HG03460 (cell line): ENCODE results near the gene ATP1A2.
"Not testable (repeated sequence)": the region's sequence is repeated elsewhere in the genome, so short reads cannot be mapped to it uniquely, and the experiment has no call there.

Source experiments
- ATAC-seq: cut with Tn5 transposase; IDR thresholded peaks from one replicate; pipeline ENCODE4 v1.9.1; 2021; ENCODE audit not compliant: unreplicated experiment

The ATP1A2 gene

GRCh38 chr1:160122978-160123495 is 7.5 kb downstream of the ATP1A2 start:
- no peak for ATAC-seq

GRCh38 chr1:160123726-160124125 is 8.2 kb downstream of the ATP1A2 start:
- no peak for ATAC-seq

- no peak for ATAC-seq
These were observed 9.3 kb downstream of the ATP1A2 start for GRCh38 chr1:160124705-160125478.

DNA sequence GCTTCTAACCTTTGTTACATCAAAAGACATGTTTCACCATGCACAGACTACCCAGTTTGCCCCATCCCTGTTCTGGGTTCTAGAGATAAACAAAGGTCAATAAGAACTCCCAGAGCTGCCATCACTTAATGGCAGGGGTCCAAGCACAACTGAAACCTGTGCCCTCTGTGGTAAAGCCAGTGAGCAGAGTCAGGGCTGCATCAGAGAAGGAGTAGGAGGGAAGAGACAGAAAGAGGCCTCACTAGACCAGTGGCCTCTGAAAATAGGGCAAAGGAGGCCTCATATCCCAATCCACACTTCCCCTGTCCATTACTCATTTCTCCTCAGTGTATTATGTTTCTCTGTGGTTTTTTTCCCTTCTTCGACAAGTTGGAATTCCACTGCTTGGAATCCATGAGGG is 10.2 kb downstream of the ATP1A2 start:
- ATAC-seq = no peak

- ATAC-seq = not testable (repeated sequence)
These were observed 10.8 kb downstream of the ATP1A2 start for GRCh38 chr1:160126342-160126741.

DNA sequence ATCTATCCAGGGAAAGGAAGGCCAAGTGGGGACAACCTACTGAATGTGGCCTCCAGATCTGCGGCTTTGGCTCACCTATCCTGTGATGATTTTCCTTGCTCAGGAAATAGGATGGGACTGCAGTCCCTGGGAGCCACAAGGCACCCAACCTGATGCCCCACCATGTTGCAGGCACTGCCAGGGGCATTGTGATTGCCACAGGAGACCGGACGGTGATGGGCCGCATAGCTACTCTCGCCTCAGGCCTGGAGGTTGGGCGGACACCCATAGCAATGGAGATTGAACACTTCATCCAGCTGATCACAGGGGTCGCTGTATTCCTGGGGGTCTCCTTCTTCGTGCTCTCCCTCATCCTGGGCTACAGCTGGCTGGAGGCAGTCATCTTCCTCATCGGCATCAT is 11.8 kb downstream of the ATP1A2 start:
- no peak for ATAC-seq

DNA sequence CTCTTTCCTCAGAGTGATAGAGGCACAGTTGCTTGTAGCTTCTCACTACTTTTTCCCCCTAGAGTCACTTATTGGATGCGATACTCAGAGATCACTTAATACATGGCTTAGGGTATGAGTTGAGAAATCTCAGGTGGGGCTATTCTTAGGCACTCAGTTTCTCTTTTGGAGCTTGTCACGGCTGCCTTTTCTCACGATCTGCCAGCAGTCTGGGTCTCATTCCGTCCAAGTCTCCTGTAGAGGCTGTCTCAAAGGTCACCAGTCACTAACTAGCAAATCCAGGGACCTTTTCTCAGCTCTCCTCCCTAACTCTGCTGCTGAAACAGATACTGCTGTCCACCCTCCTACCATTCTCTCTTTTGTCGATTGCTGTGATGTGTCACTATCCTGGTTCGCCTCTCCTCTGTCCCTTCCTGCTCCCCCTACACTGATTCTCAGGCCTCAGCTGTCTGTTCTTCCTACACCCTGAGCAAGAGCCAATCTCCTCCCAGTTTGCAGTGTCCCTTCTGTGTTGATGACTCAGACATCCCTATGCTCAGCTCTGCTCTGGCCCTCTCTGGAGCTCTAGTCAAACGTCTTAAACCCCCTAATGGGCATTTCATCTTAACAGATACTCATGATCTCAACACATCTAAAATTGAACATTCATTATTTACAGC is 12.4 kb downstream of the ATP1A2 start:
- ATAC-seq = no peak

GRCh38 chr1:160128636-160129035 is 13.1 kb downstream of the ATP1A2 start:
- no peak for ATAC-seq

GRCh38 chr1:160129046-160129445 is 13.5 kb downstream of the ATP1A2 start:
- ATAC-seq = no peak

- no peak for ATAC-seq
These were observed 14.0 kb downstream of the ATP1A2 start for GRCh38 chr1:160129558-160129957.

DNA sequence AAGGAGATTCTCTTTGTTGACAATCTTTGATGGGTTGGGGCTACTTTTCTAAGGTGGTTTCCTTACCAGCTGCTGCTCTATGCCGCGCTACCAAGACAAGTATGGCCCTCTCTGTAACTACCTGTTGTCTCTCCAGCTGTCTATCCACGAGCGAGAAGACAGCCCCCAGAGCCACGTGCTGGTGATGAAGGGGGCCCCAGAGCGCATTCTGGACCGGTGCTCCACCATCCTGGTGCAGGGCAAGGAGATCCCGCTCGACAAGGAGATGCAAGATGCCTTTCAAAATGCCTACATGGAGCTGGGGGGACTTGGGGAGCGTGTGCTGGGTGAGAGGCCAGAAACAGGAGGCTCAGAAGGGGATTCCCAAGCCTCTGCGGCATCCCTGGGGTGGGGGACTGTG is 14.4 kb downstream of the ATP1A2 start:
- no peak for ATAC-seq

DNA sequence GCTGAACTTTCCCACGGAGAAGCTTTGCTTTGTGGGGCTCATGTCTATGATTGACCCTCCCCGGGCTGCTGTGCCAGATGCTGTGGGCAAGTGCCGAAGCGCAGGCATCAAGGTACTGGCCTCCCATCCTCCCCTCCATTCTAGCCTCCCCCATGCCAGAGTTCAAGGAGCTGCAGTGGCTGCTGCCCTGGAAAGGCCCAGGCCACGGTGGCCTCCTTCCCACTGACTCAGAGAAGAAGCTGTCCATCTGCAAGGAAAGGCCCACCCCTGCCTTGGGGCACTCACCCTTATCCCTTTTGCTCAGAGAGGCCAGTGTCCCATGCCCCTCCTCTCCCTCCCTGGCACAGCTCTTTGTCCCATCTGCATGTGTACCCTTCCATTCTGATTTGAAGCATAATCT is 14.9 kb downstream of the ATP1A2 start:
- no peak for ATAC-seq

GRCh38 chr1:160130939-160131338 is 15.4 kb downstream of the ATP1A2 start:
- no peak for ATAC-seq

DNA sequence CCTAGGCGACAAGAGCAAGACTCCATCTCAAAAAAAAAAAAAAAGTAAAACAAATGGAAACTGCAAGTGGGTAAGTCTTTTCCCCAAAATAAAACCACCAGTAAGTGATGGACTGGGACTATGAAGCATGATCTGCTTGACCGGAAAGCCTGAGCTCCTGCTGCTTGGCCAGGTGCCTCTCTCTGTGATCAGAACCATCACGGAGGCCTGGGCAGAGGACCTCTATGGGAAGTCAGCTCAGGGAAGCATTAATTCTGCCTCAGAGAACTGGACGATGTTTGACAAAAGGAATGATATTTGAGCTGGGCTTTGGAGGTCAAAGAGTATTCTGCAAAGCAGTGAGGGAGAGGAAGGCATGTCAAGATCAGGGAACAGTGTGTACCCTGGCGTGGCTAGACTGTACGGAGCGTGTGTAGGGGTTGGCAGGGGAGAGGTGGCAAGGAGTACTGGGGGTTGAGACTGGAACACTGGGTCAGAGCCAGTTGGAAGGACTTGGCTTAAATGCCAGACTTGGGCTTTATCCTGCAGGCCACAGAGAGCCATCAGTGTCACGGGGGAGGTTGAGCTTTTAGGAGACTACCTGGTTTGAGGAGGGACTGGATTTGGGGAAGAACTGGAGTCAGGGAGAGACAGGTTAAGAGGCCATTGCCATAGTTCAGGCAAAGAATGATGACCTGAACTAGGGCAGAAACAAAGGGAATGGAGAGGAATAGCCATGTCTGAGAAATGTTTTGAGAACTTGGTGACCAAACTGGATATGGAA is 16.4 kb downstream of the ATP1A2 start:
- no peak for ATAC-seq

- ATAC-seq = no peak
These were observed 18.6 kb downstream of the ATP1A2 start for GRCh38 chr1:160133990-160134770.

DNA sequence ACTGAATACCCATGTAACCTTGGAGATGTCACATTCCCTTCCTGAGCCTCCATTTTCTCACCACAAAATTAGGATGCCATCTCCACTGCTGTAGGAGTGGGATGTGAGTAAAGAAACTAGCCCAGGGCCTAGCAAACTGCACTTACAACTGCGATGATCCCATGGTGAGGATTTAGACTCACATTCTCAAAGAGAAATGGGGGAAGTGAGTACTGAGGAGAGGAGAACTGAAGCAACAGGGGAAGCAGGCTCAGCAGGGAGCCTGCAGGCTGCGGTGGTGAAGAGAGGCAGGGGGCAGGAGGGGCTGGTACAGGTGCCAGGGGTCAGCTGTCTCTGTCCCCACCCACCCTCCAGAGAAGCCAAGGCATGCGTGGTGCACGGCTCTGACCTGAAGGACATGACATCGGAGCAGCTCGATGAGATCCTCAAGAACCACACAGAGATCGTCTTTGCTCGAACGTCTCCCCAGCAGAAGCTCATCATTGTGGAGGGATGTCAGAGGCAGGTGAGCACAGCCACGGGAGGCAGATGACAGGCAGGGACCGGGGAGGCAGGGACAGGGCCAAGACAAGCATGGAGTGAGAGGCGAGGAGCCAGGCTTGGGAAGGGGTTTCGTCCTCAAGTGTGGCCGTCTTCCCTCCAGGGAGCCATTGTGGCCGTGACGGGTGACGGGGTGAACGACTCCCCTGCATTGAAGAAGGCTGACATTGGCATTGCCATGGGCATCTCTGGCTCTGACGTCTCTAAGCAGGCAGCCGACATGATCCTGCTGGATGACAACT is 19.4 kb downstream of the ATP1A2 start:
- ATAC-seq = no peak

DNA sequence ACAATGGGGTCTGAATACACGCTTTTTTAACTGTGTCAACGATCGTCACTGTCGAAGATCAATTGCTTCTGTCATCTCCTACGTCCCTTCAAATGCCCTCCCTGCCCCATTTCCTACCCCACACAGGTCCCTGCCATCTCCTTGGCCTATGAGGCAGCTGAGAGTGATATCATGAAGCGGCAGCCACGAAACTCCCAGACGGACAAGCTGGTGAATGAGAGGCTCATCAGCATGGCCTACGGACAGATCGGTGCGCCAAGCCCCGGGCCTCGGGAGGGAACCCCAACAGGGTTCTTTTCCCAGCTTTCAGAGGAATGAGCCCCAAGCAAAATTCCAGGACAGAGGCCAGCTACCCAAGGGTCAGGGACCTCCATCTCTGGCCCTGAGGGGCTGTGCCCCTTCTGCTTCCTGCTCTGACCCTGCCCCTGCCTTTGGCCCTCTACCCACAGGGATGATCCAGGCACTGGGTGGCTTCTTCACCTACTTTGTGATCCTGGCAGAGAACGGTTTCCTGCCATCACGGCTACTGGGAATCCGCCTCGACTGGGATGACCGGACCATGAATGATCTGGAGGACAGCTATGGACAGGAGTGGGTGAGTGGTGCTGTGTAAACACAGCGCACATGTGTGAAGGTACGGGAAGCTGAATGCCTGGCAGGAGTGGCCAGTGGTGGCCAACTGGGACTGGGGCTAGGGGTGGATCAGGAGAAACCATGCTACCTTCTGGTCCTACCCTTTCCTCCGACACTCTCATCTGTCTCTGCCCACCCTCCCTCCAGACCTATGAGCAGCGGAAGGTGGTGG is 20.8 kb downstream of the ATP1A2 start:
- no peak for ATAC-seq

- no peak for ATAC-seq
These were observed 21.3 kb downstream of the ATP1A2 start for GRCh38 chr1:160136926-160137200.

DNA sequence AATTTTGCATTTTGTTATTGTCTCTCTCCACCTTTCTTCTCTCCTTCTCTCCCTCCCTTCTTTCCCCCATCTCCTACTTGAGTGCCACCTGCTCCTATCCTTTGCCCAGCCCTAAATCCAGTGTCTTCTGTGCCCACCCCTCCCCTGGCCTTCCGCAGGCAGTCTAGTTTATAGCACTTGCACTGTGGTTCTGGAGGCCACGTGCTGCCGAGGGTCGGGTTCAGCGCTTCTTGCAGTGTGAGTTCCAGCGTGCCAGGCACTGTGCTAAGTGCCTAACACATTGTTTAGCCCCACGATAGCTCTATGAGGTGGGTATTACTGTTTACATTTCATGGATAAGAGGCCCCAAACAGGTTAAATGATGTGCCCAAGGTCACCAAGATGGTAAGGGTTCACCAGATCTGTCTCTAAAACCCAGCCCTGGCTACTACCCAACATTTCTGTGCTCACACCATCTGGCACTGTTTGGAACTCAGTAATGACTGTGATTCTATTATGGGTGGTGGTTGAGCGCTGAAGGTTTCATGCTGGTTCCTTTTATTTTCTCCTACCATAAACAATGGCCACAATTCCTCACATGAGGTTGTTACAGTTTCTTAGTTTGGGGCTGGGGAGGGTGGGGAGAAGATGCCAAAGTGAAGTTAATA is 21.8 kb downstream of the ATP1A2 start:
- no peak for ATAC-seq
